SK-N-SH (cell line): ENCODE results near the gene UBE2E2. TPM values are rescaled to one million over a fixed set of nuclear protein-coding genes. Genes with fewer than 3 reads are reported as not detected.
"Not testable (repeated sequence)": the region's sequence is repeated elsewhere in the genome, so short reads cannot be mapped to it uniquely, and the experiment has no call there.

Experiments
- CTCF ChIA-PET: fragments of 300-600, 350-600 bp; formaldehyde crosslinking; extraction: SDS; loops from one replicate; lab custom pipeline; 2021; lab: Yijun Ruan, JAX
- POLR2A ChIA-PET: fragments of 350-600 bp; sonication (Branson Sonifier 250); formaldehyde crosslinking; extraction: SDS; loops from one replicate; lab custom pipeline; 2020; ENCODE audit warnings: antibody characterized with exemption, inconsistent platforms; lab: Yijun Ruan, JAX
- DNase-seq: peaks from one replicate; pipeline ENCODE4 v3.0.0; 2012
- H2AFZ ChIP-seq: fragments of 200-600 bp; sonication (generic); 2 replicates; pipeline ENCODE4 v1.8.1; 2016; ENCODE audit warnings: antibody characterized with exemption, mild to moderate bottlenecking, low read depth
- H3F3A ChIP-seq: fragments of 200-600 bp; sonication (generic); replicated peaks from 2 replicates; pipeline ENCODE3; 2016; ENCODE audit warnings: antibody characterized with exemption, mild to moderate bottlenecking; ENCODE audit not compliant: insufficient read depth
- H3K27ac ChIP-seq, 2 experiments: fragments of 200-500 bp in 1 of 2; fragments of 200-600 bp in 1 of 2; sonication (Bioruptor generic) in 1 of 2; sonication (generic), shearing (Covaris generic) in 1 of 2; 2 replicates each; pipeline versions ENCODE4 v1.5.1 to v1.6.1; 2014 to 2016; ENCODE audit warnings: low read depth in 2 of 2, inconsistent platforms in 1 of 2, low read length in 1 of 2, mild to moderate bottlenecking in 1 of 2, mixed read lengths in 1 of 2
- H3K27me3 ChIP-seq: fragments of 200-600 bp; sonication (generic), shearing (Covaris generic); 2 replicates; pipeline ENCODE4 v1.6.1; 2016; ENCODE audit warnings: mixed run types; ENCODE audit not compliant: insufficient read depth
- H3K36me3 ChIP-seq, 2 experiments: fragments of 200-500 bp in 1 of 2; fragments of 200-600 bp in 1 of 2; sonication (Bioruptor generic) in 1 of 2; sonication (generic) in 1 of 2; replicated peaks in 1 of 2; 2 replicates each; pipeline versions ENCODE3 to v1.5.1; 2014 to 2016; ENCODE audit warnings: low read length in 1 of 2, mild to moderate bottlenecking in 1 of 2; ENCODE audit not compliant: insufficient read depth in 2 of 2, control insufficient read depth in 1 of 2
- H3K4me1 ChIP-seq, 2 experiments: fragments of 200-500 bp in 1 of 2; fragments of 200-600 bp in 1 of 2; sonication (Bioruptor generic) in 1 of 2; sonication (generic), shearing (Covaris generic) in 1 of 2; 2 replicates each; pipeline versions ENCODE4 v1.5.1 to v1.6.1; 2014 to 2016; ENCODE audit warnings: low read depth in 1 of 2, low read length in 1 of 2, mixed run types in 1 of 2; ENCODE audit not compliant: insufficient read depth in 2 of 2, control insufficient read depth in 1 of 2
- H3K4me2 ChIP-seq: fragments of 200-600 bp; sonication (generic), shearing (Covaris generic); 2 replicates; pipeline ENCODE4 v1.6.1; 2017; ENCODE audit warnings: mixed run types
- H3K4me3 ChIP-seq, 2 experiments: fragments of 200-500 bp in 1 of 2; fragments of 200-600 bp in 1 of 2; sonication (Bioruptor generic) in 1 of 2; sonication (generic), shearing (Covaris generic) in 1 of 2; 2 replicates each; pipeline versions ENCODE4 v1.5.1 to v1.8.1; 2014 to 2016; ENCODE audit warnings: low read depth in 2 of 2, inconsistent platforms in 1 of 2, low read length in 1 of 2, mild to moderate bottlenecking in 1 of 2, mixed read lengths in 1 of 2, moderate library complexity in 1 of 2
- H3K79me2 ChIP-seq: fragments of 200-600 bp; sonication (generic); 2 replicates; pipeline ENCODE4 v1.8.1; 2017; ENCODE audit warnings: mild to moderate bottlenecking; ENCODE audit not compliant: insufficient read depth
- H3K9ac ChIP-seq: fragments of 200-600 bp; sonication (generic); 2 replicates; pipeline ENCODE4 v1.6.1; 2017; ENCODE audit warnings: mixed run types
- H3K9me2 ChIP-seq: fragments of 200-600 bp; sonication (generic); 2 replicates; pipeline ENCODE4 v1.6.1; 2017; ENCODE audit warnings: mixed run types
- H3K9me3 ChIP-seq: fragments of 200-600 bp; sonication (generic); 2 replicates; pipeline ENCODE4 v1.6.1; 2017; ENCODE audit warnings: mixed run types, mild to moderate bottlenecking, moderate library complexity
- H4K20me1 ChIP-seq: fragments of 200-600 bp; sonication (generic); 2 replicates; pipeline ENCODE4 v1.6.1; 2017; ENCODE audit warnings: mild to moderate bottlenecking, mixed run types; ENCODE audit not compliant: insufficient read depth
- CHD2 ChIP-seq: fragments of 150-350 bp; IDR thresholded peaks from 2 replicates; pipeline ENCODE4 v1.6.1; 2018; ENCODE audit warnings: low read length; ENCODE audit not compliant: partially characterized antibody
- FOSL2 ChIP-seq: IDR thresholded peaks from 2 replicates; pipeline ENCODE4 v1.4.0; 2012; ENCODE audit warnings: low read depth, mild to moderate bottlenecking, moderate library complexity, borderline replicate concordance
- FOXM1 ChIP-seq: IDR thresholded peaks from 2 replicates; pipeline ENCODE4 v1.4.0; 2012; ENCODE audit warnings: low read depth, mild to moderate bottlenecking
- GABPA ChIP-seq: IDR thresholded peaks from 2 replicates; pipeline ENCODE4 v1.4.0; 2012; ENCODE audit warnings: low read depth, mild to moderate bottlenecking
- GATA2 ChIP-seq: sonication (generic); formaldehyde crosslinking; IDR thresholded peaks from 2 replicates; pipeline ENCODE4 v1.5.0; 2020; ENCODE audit warnings: mild to moderate bottlenecking, missing genetic modification reagents
- IRF3 ChIP-seq: fragments of 150-350 bp; IDR thresholded peaks from 2 replicates; pipeline ENCODE4 v1.6.1; 2016; ENCODE audit warnings: mild to moderate bottlenecking, low read depth, low read length
- JUND ChIP-seq: IDR thresholded peaks from 2 replicates; pipeline ENCODE4 v1.4.0; 2012
- MAX ChIP-seq: IDR thresholded peaks from 2 replicates; pipeline ENCODE4 v1.4.0; 2012; ENCODE audit warnings: low read depth
- MXI1 ChIP-seq: IDR thresholded peaks from 2 replicates; pipeline ENCODE4 v1.6.1; 2012; ENCODE audit warnings: mild to moderate bottlenecking, low read depth, low read length, improper control_type of control experiment
- NFIC ChIP-seq: IDR thresholded peaks from 2 replicates; pipeline ENCODE4 v1.4.0; 2012; ENCODE audit warnings: borderline replicate concordance
- PBX3 ChIP-seq: IDR thresholded peaks from 2 replicates; pipeline ENCODE4; 2012
- RAD21 ChIP-seq: IDR thresholded peaks from 2 replicates; pipeline ENCODE4 v1.6.1; 2012; ENCODE audit warnings: mild to moderate bottlenecking, low read length
- RCOR1 ChIP-seq: fragments of 150-350 bp; IDR thresholded peaks from 2 replicates; pipeline ENCODE4 v1.6.1; 2017; ENCODE audit warnings: antibody characterized with exemption, low read length
- SMC3 ChIP-seq: IDR thresholded peaks from 2 replicates; pipeline ENCODE4 v1.6.1; 2012; ENCODE audit warnings: low read depth, low read length, improper control_type of control experiment
- ZBTB33 ChIP-seq: IDR thresholded peaks from 2 replicates; pipeline ENCODE4 v1.4.0; 2012; ENCODE audit warnings: low read depth, borderline replicate concordance
- WGBS: methylation state at CpG from one replicate; pipeline ENCODE4 v1.1.6; 2017; ENCODE audit warnings: low lambda C conversion rate; 5-methylcytosine and 5-hydroxymethylcytosine counted together
- polyA plus RNA-seq, 3 experiments: library from polyadenylated mRNA; depleted of rRNA; stranded (reverse); fragments of >200 nt; gene quantifications; 2 replicates each; pipeline ENCODE4 v1.2.3, GENCODE V29; 2012

UBE2E2 gene
- polyA plus RNA-seq, 1 of the 3 experiments (the other 2 are of a cell fraction): 46.4 TPM

- TF ChIP-seq ZBTB33 (no peak), FOXM1 (no peak), CHD2 (no peak), NFIC (no peak), IRF3 (no peak), FOSL2 (peak; percentile 17; the same call in 1 of the 2 replicates), RCOR1 (no peak), GABPA (no peak), GATA2 (CRISPR knock-in tag) (no peak), MXI1 (no peak), PBX3 (peak; percentile 38; the same call in 1 of the 2 replicates), SMC3 (no peak), JUND (0 out of 2 replicates have a peak, but pooled peaks have one; percentile 29), RAD21 (no peak), MAX (no peak)
These were observed 130.5 kb downstream of the UBE2E2 start (continued) for GRCh38 chr3:23333633-23334032.

GRCh38 chr3:23336853-23337252, 133.7 kb downstream of the UBE2E2 start:
- H3K79me2 ChIP-seq, H3K27me3 ChIP-seq, H3F3A ChIP-seq, H3K9me2 ChIP-seq, POLR2A ChIA-PET, H2AFZ ChIP-seq, DNase-seq, H3K4me2 ChIP-seq, CTCF ChIA-PET, H3K36me3 ChIP-seq, H3K9me3 ChIP-seq, H3K9ac ChIP-seq, H3K27ac ChIP-seq, H3K4me3 ChIP-seq, H3K4me1 ChIP-seq, H4K20me1 ChIP-seq: not testable (repeated sequence)
- WGBS: 98% methylated on average over 4 of the region's 4 CpGs
